ENCODE results near the gene PPDPF.

DNA sequence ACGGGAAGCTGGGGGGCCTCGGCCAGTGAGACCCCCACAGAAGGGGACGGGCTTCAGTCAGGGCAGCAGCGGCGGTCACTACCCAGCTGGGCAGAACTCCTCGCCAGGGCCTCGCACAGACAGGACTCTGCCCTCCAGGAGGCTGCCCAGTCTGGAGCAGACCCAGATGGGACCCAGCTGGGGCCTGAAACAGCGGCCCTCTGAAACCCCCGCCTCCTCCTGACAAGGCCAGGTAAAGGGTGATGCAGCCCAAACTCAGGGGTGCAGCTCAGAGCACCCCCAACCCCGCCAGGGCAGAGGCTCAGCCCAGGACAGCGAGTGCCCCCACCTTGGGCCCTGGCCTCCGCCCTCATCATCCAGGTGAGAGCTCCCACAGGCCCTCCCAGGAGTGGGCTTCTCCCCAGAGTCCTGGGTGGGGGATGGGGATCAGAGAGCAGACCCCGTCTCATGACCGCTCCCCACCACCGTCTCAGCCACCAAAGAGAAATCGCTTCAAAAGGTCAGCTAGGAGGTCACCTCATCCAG lies 23.9 kb upstream of the PPDPF start:
- TF ChIP-seq EZH2phosphoT487 (IDR thresholded peaks at IDR 0.05; ENCODE audit: borderline replicate concordance, low read depth, low read length): no peak
- TF ChIP-seq, protein P1, sequence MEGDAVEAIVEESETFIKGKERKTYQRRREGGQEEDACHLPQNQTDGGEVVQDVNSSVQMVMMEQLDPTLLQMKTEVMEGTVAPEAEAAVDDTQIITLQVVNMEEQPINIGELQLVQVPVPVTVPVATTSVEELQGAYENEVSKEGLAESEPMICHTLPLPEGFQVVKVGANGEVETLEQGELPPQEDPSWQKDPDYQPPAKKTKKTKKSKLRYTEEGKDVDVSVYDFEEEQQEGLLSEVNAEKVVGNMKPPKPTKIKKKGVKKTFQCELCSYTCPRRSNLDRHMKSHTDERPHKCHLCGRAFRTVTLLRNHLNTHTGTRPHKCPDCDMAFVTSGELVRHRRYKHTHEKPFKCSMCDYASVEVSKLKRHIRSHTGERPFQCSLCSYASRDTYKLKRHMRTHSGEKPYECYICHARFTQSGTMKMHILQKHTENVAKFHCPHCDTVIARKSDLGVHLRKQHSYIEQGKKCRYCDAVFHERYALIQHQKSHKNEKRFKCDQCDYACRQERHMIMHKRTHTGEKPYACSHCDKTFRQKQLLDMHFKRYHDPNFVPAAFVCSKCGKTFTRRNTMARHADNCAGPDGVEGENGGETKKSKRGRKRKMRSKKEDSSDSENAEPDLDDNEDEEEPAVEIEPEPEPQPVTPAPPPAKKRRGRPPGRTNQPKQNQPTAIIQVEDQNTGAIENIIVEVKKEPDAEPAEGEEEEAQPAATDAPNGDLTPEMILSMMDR (conservative IDR thresholded peaks at IDR 0.05; ENCODE audit: low read length): no peak

Measured in OCI-LY7 (cell line).